NCI-H1417 treated with DMSO at 0.1 percent for 48 hours (cell line): ENCODE data around the gene TERT.
"Not testable (repeated sequence)": the region's sequence is repeated elsewhere in the genome, so short reads cannot be mapped to it uniquely, and the experiment has no call there.

Experiments
- DNase-seq: peaks from one replicate; lab custom pipeline; 2025; lab: John Stamatoyannopoulos, UW

TERT gene

DNA sequence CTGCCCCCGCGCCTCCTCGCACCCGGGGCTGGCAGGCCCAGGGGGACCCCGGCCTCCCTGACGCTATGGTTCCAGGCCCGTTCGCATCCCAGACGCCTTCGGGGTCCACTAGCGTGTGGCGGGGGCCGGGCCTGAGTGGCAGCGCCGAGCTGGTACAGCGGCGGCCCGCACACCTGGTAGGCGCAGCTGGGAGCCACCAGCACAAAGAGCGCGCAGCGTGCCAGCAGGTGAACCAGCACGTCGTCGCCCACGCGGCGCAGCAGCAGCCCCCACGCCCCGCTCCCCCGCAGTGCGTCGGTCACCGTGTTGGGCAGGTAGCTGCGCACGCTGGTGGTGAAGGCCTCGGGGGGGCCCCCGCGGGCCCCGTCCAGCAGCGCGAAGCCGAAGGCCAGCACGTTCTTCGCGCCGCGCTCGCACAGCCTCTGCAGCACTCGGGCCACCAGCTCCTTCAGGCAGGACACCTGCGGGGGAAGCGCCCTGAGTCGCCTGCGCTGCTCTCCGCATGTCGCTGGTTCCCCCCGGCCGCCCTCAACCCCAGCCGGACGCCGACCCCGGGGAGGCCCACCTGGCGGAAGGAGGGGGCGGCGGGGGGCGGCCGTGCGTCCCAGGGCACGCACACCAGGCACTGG lies 548 bp downstream of the TERT start:
- no peak for DNase-seq

DNA sequence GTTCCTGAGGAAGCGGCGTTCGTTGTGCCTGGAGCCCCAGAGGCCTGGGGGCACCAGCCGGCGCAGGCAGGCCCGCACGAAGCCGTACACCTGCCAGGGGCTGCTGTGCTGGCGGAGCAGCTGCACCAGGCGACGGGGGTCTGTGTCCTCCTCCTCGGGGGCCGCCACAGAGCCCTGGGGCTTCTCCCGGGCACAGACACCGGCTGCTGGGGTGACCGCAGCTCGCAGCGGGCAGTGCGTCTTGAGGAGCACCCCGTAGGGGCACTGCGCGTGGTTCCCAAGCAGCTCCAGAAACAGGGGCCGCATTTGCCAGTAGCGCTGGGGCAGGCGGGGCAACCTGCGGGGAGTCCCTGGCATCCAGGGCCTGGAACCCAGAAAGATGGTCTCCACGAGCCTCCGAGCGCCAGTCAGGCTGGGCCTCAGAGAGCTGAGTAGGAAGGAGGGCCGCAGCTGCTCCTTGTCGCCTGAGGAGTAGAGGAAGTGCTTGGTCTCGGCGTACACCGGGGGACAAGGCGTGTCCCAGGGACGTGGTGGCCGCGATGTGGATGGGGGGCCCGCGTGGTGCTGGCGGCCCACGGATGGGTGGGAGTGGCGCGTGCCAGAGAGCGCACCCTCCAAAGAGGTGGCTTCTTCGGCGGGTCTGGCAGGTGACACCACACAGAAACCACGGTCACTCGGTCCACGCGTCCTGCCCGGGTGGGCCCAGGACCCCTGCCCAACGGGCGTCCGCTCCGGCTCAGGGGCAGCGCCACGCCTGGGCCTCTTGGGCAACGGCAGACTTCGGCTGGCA lies 1.3 kb downstream of the TERT start:
- no peak for DNase-seq

DNA sequence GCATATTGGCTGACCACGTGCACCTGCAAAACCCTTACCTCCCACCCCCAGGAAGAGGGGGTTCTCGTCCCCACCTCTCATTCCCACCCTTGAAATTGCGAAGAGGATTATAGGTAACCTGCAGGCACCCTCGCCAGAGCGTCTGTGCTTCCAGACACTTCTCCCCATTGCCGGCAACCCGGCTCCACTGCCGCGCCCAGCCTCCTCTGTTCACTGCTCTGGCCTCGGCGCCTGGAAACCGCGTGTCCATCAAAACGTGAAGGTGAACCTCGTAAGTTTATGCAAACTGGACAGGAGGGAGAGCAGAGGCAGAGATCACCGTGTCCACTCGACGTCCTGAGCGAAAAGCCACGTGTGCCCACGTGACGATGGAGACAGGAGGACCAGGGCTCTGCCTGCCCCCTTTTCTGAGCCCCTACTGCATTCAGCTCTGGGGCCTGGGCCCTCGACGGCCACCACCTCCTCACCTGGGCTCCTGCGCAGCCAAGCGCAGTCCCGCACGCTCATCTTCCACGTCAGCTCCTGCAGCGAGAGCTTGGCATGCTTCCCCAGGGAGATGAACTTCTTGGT lies 1.9 kb downstream of the TERT start:
- no peak for DNase-seq

DNA sequence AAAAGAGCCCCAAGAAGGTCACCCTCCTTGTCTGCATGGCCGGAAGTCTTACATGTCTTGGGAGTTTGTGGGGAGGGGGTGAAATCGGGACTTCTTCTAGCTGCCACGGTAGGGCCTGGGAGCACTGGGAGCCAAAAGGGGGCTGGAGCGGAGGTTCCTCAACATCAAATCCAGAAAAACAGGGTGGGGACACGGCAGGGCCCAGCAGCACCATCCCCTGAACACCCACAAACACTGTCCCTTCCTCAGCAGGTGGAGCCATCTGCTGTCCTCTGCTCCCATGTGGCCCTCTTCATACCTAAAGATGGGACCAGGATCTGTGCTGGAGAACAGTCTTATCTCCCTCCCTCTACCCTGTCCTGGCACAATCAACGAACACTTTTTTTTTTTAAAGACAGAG lies 2.7 kb downstream of the TERT start:
- DNase-seq, result no peak

DNA sequence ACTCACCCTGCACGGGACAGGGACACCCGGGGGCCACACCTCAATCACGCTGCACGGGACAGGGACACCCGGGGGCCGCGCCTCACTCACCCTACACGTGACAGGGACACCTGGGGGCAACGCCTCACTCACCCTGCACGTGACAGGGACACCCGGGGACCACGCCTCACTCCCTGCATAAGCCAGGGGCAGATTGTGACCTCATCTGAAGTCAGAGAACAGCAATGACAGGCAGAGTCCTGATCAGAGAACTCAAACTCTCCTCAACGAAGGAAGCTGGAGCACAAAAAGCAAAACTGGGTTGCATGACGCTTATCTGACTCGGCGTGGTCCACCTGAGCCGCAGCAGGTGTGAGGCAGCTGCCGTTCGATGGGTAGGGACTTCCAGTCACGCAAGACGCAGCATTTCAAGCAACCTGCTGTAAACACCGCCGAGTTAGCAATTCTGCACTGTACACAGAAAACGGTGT lies 3.2 kb downstream of the TERT start:
- no peak for DNase-seq

DNA sequence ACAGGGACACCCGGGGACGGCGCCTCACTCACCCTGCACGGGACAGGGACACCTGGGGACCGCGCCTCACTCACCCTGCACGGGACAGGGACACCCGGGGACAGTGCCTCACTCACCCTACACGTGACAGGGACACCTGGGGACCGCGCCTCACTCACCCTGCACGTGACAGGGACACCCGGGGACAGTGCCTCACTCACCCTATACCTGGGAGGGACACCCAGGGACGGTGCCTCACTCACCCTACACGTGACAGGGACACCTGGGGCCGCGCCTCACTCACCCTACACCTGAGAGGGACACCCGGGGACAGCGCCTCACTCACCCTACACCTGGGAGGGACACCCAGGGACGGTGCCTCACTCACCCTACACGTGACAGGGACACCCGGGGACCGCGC lies 3.9 kb downstream of the TERT start:
- DNase-seq, result not testable (repeated sequence)

DNA sequence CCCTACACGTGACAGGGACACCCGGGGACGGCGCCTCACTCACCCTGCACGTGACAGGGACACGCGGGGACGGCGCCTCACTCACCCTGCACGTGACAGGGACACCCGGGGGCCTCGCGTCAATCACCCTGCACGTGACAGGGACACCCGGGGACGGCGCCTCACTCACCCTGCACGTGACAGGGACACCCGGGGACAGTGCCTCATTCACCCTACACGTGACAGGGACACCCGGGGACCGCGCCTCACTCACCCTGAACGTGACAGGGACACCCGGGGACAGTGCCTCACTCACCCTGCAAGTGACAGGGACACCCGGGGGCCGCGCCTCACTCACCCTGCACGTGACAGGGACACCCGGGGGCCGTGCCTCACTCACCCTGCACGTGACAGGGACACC lies 5.3 kb downstream of the TERT start:
- DNase-seq, result not testable (repeated sequence)

DNA sequence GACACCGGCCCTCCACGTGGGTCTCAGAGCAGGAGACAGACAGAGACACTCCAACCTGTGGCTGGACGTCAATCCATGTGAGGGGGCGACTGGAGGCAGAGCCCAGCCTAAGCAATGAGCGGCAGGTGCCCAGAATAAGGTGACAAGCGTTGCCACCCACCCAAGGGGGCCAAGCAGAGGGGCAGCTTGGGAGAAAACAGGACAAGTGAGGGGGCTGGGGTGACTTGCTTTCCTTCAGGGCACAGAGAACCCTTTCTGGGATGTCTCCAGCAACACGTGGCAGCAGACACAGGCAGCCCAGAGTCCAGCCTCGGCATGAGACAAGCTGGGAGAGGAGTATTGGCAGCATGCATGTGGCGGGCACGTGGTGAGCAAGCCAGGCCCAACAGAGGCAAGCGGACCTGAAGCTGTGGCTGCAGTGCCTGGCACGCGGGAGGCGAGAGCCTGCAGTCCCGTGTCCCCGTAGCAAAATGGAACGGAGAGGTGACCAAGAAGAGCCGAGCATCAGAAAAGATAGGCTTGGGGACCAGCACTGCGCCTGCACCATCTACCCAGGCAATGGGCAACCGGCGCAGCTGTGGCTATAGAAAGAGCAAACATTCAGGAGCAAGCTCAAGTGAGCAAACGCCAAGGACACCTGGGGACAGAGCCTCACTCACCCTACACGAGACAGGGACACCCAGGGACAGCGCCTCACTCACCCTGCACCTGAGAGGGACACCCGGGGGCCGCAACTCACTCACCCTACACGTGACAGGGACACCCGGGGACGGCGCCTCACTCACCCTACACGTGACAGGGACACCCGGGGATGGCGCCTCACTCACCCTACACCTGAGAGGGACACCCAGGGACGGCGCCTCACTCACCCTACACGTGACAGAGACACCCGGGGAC lies 6.2 kb downstream of the TERT start:
- DNase-seq, result no peak

DNA sequence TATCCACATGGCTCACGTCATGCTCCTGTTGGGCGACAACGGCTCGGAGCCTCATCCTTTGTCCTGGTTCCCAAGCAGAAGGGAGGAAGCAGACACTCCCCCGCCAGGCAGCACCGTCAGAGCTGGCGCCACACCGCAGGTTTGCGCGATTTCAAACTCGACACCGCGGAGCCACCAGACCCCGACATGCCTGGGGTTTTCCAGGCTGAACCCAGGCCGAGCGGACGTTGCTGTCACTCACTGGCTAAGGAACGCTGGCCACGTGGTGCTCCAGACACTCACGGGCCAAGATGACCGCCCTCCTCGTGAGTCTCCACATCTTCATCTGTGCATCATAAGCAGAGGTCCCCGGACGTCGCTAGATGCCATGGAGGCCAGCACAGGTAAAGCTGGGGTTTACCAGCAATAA lies 9.0 kb downstream of the TERT start:
- DNase-seq, result no peak

DNA sequence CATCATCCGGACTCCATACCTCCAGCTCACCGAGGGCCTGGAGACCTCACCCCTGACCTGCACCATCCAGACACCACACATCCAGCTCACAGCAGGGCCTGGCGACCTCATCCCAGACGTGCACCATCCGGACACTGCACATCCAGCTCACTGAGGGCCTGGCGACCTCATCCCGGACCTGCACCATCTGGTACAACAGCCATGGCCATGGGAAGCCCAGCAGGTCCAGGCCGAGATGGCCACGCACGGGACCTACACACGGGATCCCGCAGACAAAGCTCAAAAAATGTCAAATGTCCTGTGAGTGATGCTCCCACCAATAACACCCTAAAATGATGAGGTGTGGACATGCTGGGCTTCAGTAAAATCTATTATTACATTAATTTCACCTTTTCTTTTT lies 9.7 kb downstream of the TERT start:
- DNase-seq, result no peak

DNA sequence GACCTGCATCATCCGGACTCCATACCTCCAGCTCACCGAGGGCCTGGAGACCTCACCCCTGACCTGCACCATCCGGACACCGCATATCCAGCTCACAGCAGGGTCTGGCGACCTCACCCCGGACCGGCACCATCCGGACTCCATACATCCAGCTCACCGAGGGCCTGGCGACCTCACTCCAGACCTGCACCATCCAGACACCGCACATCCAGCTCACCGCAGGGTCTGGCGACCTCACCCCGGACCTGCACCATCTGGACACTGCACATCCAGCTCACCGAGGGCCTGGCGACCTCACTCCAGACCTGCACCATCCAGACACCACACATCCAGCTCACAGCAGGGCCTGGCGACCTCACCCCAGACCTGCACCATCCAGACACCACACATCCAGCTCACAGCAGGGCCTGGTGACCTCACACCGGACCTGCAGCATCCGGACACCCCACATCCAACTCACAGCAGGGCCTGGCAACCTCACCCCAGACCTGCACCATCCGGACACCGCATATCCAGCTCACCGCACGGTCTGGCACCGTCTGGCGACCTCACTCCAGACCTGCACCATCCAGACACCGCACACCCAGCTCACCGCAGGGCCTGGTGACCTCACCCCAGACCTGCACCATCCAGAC lies 10.4 kb downstream of the TERT start:
- not testable (repeated sequence) for DNase-seq

DNA sequence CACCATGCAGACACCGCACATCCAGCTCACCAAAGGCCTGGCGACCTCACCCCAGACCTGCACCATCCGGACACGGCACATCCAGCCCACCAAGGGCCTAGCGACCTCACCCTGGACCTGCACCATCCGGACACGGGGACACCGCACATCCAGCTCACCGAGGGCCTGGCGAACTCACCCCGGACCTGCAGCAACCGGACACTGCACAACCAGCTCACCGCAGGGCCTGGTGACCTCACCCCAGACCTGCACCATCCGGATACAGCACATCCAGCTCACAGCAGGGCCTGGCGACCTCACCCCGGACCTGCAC lies 11.2 kb downstream of the TERT start:
- not testable (repeated sequence) for DNase-seq

DNA sequence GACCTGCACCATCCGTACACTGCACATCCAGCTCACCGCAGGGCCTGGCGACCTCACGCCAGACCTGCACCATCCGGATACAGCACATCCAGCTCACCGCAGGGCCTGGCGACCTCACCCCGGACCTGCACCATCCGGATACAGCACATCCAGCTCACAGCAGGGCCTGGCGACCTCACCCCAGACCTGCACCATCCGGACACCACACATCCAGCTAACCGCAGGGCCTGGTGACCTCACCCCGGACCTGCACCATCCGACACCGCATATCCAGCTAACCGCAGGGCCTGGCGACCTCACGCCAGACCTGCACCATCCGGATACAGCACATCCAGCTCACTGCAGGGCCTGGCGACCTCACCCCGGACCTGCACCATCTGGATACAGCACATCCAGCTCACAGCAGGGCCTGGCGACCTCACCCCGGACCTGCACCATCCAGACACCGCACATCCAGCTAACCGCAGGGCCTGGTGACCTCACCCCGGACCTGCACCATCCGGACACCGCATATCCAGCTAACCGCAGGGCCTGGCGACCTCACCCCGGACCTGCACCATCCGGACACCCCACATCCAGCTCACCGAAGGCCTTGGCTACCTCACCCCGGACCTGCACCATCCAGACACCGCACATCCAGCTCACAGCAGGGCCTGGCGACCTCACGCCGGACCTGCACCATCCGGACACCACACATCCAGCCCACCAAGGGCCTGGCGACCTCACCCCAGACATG lies 11.7 kb downstream of the TERT start:
- not testable (repeated sequence) for DNase-seq

DNA sequence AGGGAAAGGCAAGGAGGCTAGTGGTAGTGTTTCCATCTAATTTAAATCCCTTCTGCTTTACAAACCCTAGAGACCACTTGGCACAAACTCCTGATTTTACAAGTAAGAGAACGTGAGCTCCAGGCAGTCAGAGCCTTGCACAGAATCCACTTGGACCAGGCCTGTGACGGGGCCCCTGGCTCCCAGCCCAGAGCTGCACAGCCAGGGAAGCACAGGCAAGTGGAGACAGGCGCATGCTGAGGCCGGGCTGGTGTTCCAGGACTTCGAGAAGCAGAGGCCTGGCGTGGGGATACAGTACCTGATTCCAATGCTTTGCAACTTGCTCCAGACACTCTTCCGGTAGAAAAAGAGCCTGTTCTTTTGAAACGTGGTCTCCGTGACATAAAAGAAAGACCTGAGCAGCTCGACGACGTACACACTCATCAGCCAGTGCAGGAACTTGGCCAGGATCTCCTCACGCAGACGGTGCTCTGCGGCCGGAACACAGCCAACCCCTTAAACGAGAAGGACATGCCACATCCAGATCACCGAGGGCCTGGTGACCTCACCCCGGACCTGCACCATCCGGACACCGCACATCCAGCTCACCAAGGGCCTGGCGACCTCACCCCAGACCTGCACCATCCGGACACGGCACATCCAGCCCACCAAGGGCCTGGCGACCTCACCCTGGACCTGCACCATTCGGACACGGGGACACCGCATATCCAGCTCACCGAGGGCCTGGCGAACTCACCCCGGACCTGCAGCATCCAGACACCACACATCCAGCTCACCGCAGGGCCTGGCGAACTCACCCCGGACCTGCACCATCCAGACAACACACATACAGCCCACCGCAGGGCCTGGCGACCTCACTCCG lies 12.5 kb downstream of the TERT start:
- no peak for DNase-seq

DNA sequence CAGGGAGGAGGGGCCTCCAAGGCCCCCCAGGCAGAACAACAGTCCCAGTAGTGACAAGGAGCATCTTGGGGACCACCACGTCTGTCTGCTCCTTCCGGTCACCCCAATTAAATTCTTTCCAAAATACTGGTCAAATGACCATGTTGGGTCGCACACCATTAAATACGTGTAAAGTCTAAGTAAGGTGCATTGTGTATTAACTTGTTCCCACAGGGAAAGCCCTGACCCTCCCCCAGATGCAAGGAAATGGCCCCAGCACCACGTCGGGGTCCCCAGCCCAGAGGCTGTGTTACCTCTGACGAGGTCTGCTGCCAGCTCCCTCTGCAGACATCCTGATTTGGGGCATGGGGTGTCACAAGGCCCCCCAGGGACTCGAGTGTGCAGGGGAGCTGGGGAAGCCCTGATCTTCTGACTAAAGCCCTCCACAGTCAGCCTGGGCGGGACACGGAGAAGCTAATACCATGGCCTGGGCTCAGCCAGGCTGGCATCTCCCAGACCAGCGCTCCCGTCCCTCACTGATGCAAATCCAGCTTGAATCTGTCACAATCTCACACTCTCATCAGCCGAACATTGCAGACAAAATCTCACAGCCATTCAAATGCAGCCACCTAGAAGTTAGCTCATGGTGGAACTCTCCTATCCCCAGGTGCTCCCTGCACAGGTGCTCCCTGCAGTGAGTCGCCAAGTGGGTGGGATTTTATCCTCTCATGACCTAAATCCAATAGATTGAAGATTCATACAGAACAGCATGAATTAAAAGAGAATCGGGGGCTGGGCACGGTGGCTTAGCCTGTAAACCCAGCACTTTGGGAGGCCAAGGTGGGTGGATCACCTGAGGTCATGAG lies 13.6 kb downstream of the TERT start:
- DNase-seq, result no peak

DNA sequence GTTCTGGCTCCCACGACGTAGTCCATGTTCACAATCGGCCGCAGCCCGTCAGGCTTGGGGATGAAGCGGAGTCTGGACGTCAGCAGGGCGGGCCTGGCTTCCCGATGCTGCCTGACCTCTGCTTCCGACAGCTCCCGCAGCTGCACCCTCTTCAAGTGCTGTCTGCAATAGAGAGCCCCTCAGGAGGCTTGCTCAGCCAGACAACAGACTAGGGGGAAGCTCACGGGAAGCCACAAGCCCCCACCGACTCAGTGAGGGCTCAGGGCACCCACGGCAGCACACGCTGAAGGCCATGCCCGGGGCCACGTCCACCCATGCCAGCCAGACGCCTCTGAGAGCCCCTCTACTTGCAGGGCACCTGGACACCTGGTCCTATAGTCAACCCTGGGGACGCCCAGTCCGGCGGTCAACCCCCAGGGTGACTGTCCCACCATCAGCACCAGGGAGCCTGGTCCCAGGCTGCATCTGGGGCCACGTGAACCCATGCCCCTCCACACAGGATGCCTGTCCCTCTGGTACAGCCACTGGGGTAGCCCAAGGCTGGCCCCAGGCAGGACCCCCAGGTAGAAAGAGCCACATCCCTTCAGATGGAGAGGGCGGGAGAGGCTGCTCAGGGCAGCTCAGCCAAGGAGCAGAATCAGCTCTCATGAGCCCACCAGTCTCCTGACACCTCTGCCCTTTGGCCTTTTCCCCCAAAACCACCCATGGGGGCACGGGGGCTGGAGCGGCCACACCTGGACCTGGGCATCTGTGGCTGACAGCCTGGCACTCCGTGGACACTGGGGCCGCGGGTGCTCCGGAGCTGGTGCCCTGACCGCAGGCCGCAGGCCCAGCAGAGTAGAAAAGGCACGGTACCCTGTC lies 14.5 kb downstream of the TERT start:
- DNase-seq, result no peak

DNA sequence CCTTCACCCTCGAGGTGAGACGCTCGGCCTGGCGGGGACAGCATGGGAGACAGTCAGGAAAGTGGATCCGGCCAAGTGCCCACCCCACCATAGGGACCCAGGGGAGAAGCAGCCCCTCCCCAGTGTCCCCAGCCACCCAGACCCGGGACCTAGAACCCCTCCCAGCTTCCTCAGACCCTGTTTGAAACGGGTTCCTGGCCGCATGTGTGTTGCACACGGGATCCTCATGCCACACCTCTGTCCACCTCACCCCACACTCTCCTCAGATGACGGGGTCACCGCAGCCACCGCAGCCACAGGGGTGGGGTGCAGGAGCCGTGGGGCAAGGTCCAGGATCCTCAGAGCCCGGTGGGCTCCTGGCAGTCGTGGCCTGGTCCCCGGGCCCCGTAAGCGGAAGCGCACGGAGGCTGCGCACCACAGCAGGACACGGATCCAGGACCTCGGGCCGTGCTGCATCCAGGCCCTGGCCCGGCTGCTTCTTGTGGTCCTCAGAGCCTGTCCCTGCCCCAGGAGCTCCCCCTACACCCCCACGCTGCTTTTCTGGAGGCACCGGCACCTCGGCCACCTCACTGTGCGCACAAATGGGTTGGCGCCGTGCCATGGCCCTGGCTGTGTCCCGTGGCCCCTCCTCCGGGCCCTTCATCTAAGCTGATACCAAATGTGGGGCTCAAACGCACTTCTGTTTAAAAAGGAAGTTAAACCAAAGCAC lies 15.3 kb downstream of the TERT start:
- DNase-seq, result no peak
